GM12878 (cell line): ENCODE measurements around the gene MXRA7. TPM values are rescaled to one million over a fixed set of nuclear protein-coding genes. Genes with fewer than 3 reads are reported as not detected.

ENCODE experiments used
- ATAC-seq: fragments of 200-7000 bp; cut with Tn5 transposase; 3 replicates; pipeline ENCODE4 v1.9.1; 2020; ENCODE audit warnings: mild to moderate bottlenecking, moderate library complexity
- BruUV-seq: library from RNA; stranded (reverse); fragments of 400-500 nt; replicated peaks from 2 replicates; lab custom pipeline; 2021; lab: Mats Ljungman, UMichigan
- CTCF ChIA-PET: fragments of 300-600 bp; sonication (Branson Sonifier 250); formaldehyde crosslinking; extraction: SDS; loops from one replicate; lab custom pipeline; 2021; ENCODE audit warnings: inconsistent platforms; lab: Yijun Ruan, JAX
- POLR2A ChIA-PET: fragments of 350-600 bp; formaldehyde crosslinking; extraction: SDS; loops from one replicate; lab custom pipeline; 2021; ENCODE audit warnings: inconsistent platforms; lab: Charles Lee
- RAD21 ChIA-PET: fragments of 300-600 bp; sonication (Branson Sonifier 250); formaldehyde crosslinking; loops from one replicate; lab custom pipeline; 2023; ENCODE audit warnings: antibody characterized with exemption; ENCODE audit not compliant: unreplicated experiment; lab: Charles Lee
- SMC1A ChIA-PET: fragments of 300-600 bp; sonication (Branson Sonifier 250); formaldehyde crosslinking; loops from one replicate; lab custom pipeline; 2023; ENCODE audit not compliant: unreplicated experiment, uncharacterized antibody; lab: Charles Lee
- DNase-seq: peaks from one replicate; pipeline ENCODE4 v3.0.0-alpha.2; 2011; ENCODE audit warnings: low read depth, low spot score
- FAIRE-seq: peaks from 3 replicates; lab custom pipeline; 2011; peaks lifted over from hg19 to GRCh38; lab: Jason Lieb, UNC
- H2AFZ ChIP-seq: 2 replicates; pipeline ENCODE4 v1.6.0; 2011; ENCODE audit warnings: low read depth, low read length, control low read depth; ENCODE audit not compliant: control insufficient read depth
- H3K27ac ChIP-seq: 2 replicates; pipeline ENCODE4 v1.5.1; 2011; ENCODE audit warnings: control low read depth; ENCODE audit not compliant: control insufficient read depth, insufficient read depth
- H3K27me3 ChIP-seq, 2 experiments: replicated peaks in 1 of 2; 2 replicates each; pipeline versions ENCODE4 v1.6.0 to v1.6.1; 2011; ENCODE audit warnings: low read length in 1 of 2; ENCODE audit not compliant: control insufficient read depth in 2 of 2, insufficient read depth in 2 of 2
- H3K36me3 ChIP-seq, 2 experiments: 2 replicates each; pipeline ENCODE4 v1.5.1; 2011; ENCODE audit warnings: low read length in 1 of 2; ENCODE audit not compliant: control insufficient read depth in 2 of 2, insufficient read depth in 2 of 2
- H3K4me1 ChIP-seq: 2 replicates; pipeline ENCODE4 v1.6.1; 2011; ENCODE audit warnings: mild to moderate bottlenecking, low read length, moderate library complexity, mixed read lengths; ENCODE audit not compliant: control insufficient read depth, insufficient read depth
- H3K4me2 ChIP-seq: 2 replicates; pipeline ENCODE4 v1.6.0; 2011; ENCODE audit warnings: control low read depth; ENCODE audit not compliant: control insufficient read depth, insufficient read depth
- H3K4me3 ChIP-seq: fragments of 200-600 bp; sonication (generic); 2 replicates; pipeline ENCODE4 v1.5.1; 2016
- H3K79me2 ChIP-seq: 2 replicates; pipeline ENCODE4 v1.6.0; 2011; ENCODE audit warnings: low read length; ENCODE audit not compliant: control insufficient read depth, insufficient read depth
- H3K9ac ChIP-seq: 2 replicates; pipeline ENCODE4 v1.8.0; 2011; ENCODE audit warnings: low read length, control low read depth, mixed read lengths; ENCODE audit not compliant: control insufficient read depth, insufficient read depth
- H3K9me3 ChIP-seq: replicated peaks from 3 replicates; pipeline ENCODE4 v1.5.1; 2011; ENCODE audit warnings: mild to moderate bottlenecking, low read length; ENCODE audit not compliant: control insufficient read depth, insufficient read depth
- H4K20me1 ChIP-seq: 2 replicates; pipeline ENCODE4 v1.6.0; 2011; ENCODE audit not compliant: control insufficient read depth, insufficient read depth
- ATF2 ChIP-seq: IDR thresholded peaks from 2 replicates; pipeline ENCODE4 v1.6.1; 2012; ENCODE audit warnings: low read length, inconsistent platforms
- BHLHE40 ChIP-seq, 2 experiments: fragments of 450-650 bp in 1 of 2; IDR thresholded peaks; 2 replicates each; pipeline ENCODE4 v1.6.1; 2011 to 2017; ENCODE audit warnings: low read depth in 2 of 2, borderline replicate concordance in 1 of 2, improper control_type of control experiment in 1 of 2, low read length in 1 of 2, mild to moderate bottlenecking in 1 of 2
- CBX3 ChIP-seq: fragments of 200-600 bp; sonication (generic); IDR thresholded peaks from 2 replicates; pipeline ENCODE4 v1.6.1; 2016; ENCODE audit warnings: low read depth, borderline replicate concordance
- CBX5 ChIP-seq: sonication (generic); IDR thresholded peaks from 2 replicates; pipeline ENCODE4 v1.6.1; 2016; ENCODE audit warnings: low read depth, moderate library complexity, mild to moderate bottlenecking, inconsistent platforms
- CHD2 ChIP-seq: IDR thresholded peaks from 2 replicates; pipeline ENCODE4 v1.6.1; 2011; ENCODE audit warnings: low read depth, low read length, improper control_type of control experiment, borderline replicate concordance
- CREM ChIP-seq: IDR thresholded peaks from 2 replicates; pipeline ENCODE4 v1.6.1; 2014; ENCODE audit warnings: antibody characterized with exemption, low read depth
- HDAC2 ChIP-seq: fragments of 200-600 bp; sonication (generic); IDR thresholded peaks from 2 replicates; pipeline ENCODE4 v1.6.1; 2017
- JUNB ChIP-seq: IDR thresholded peaks from 2 replicates; pipeline ENCODE4 v1.6.1; 2016; ENCODE audit warnings: antibody characterized with exemption, mild to moderate bottlenecking
- MEF2B ChIP-seq: fragments of 450-650 bp; IDR thresholded peaks from 2 replicates; pipeline ENCODE4 v1.6.1; 2018; ENCODE audit warnings: mild to moderate bottlenecking, moderate library complexity; ENCODE audit not compliant: partially characterized antibody, poor library complexity, severe bottlenecking
- MLLT1 ChIP-seq: fragments of 450-650 bp; IDR thresholded peaks from 2 replicates; pipeline ENCODE4 v1.6.1; 2016; ENCODE audit warnings: mild to moderate bottlenecking
- RBBP5 ChIP-seq: fragments of 200-600 bp; sonication (generic); conservative IDR thresholded peaks from 2 replicates; pipeline ENCODE4 v1.6.1; 2016
- RUNX3 ChIP-seq: IDR thresholded peaks from 2 replicates; pipeline ENCODE4 v1.6.1; 2012; ENCODE audit warnings: low read length, inconsistent platforms
- SP1 ChIP-seq: IDR thresholded peaks from one replicate; pipeline ENCODE4 v1.6.1; 2011; ENCODE audit warnings: low read depth, low read length
- STAT1 ChIP-seq: fragments of 450-650 bp; conservative IDR thresholded peaks from 2 replicates; pipeline ENCODE4 v1.6.1; 2014; ENCODE audit warnings: antibody characterized with exemption, mild to moderate bottlenecking
- ZBED1 ChIP-seq: IDR thresholded peaks from 2 replicates; pipeline ENCODE4 v1.6.1; 2016; ENCODE audit warnings: borderline replicate concordance
- WGBS: methylation state at CpG from one replicate; pipeline ENCODE4 v1.1.6; 2016; ENCODE audit warnings: low lambda C conversion rate; ENCODE audit not compliant: insufficient replicate concordance, insufficient coverage; ENCODE audit errors: missing lambda C conversion rate; 5-methylcytosine and 5-hydroxymethylcytosine counted together
- in situ Hi-C: fragments of 300-500 bp; cut with MboI; formaldehyde crosslinking; loops from 9 replicates; pipeline ENCODE4 v1.14.3; 2018; ENCODE audit warnings: mixed read lengths
- intact Hi-C: fragments of 100-400 bp; cut with micrococcal nuclease; formaldehyde crosslinking; loops from one replicate; pipeline ENCODE4 v1.14.2; 2022; ENCODE audit not compliant: unreplicated experiment
- polyA plus RNA-seq, 11 experiments: library from polyadenylated mRNA; depleted of rRNA in 4 of 11; unstranded in 6 of 11; stranded (reverse) in 5 of 11; fragments of >200 nt; fragmentation: Nextera tagmentation in 4 of 11; fragmentation: Illumina TruSeq in 1 of 11; extraction: Ambion mirVana in 4 of 11; extraction: Trizol in 1 of 11; gene quantifications; 1 replicate in 1 of 11; 2 replicates in 10 of 11; pipeline versions ENCODE4 v1.2.1 to v1.2.3, GENCODE V29; 2011 to 2016; ENCODE audit warnings: inconsistent platforms in 2 of 11, missing spikeins in 2 of 11, low read depth in 1 of 11
- total RNA-seq, 4 experiments: library from RNA; depleted of rRNA in 3 of 4; stranded (reverse); fragments of >200 nt in 3 of 4; fragmentation: Illumina TruSeq in 1 of 4; extraction: Trizol in 1 of 4; gene quantifications; 2 replicates each; pipeline versions ENCODE4 v1.2.1 to v1.2.3, GENCODE V29; 2013 to 2021
- TF ChIP-seq, protein P1 (sequence below): fragments of 450-650 bp; formaldehyde crosslinking; IDR thresholded peaks from 2 replicates; pipeline ENCODE4 v1.4.0; 2020; ENCODE audit warnings: mild to moderate bottlenecking, moderate library complexity
- TF ChIP-seq, protein P2 (sequence below): IDR thresholded peaks from 2 replicates; pipeline ENCODE4 v1.6.1; 2011; ENCODE audit warnings: mild to moderate bottlenecking, low read depth, low read length, moderate library complexity; ENCODE audit not compliant: insufficient replicate concordance

The MXRA7 gene
- total and polyA plus RNA-seq, 10 of the 15 experiments (the other 5 are each of a cell fraction or from before 2014, with no cell fraction given): 0.03 to 2.0 (median 0.33) TPM

DNA sequence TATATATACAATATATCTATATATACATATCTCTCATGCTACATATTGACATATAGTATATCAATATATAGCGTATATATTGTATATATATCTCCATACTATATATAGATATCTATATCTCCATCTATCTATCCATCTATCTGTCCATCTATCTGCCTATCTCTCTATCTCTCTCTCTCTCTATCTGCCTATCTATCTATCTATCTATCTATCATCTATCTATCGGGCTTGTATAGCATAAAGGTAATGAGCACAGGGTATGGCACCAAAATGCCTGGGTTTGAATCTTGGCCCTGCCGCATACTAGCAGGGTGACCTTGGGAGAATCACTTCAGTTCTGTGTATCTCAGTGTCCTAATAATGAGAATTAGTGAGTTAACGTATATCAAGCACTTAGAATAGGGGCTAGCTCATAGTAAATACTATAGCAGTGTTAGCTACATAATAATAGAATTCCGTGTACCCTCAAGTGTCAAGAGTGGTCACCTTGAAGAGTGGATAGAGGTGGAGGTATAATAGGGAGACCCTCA is 68.7 kb downstream of the MXRA7 start:
- no peaks in the 10 kb centered on the region for H3K79me2 ChIP-seq
- WGBS: 57% methylated on average over 5 of the region's 5 CpGs
- BruUV-seq: no TSS peak
- no peak overlapping the region for H3K4me2 ChIP-seq
- ATAC-seq (no peak), FAIRE-seq (no peak), DNase-seq (no peak)
- intact Hi-C loops: no loop called here
- peaks cover 0 to 1% of the 10 kb centered on the region in 2 experiments; a peak in 2 of 4 replicates for H3K27me3 ChIP-seq
- no peaks in the 10 kb centered on the region for H3K36me3 ChIP-seq
- no peaks in the 10 kb centered on the region for H3K4me1 ChIP-seq
- in situ Hi-C loops: no loop called here
- H3K4me3 ChIP-seq: no peak overlapping the region
- no peaks in the 10 kb centered on the region; the same call in 1 of the 3 replicates for H3K9me3 ChIP-seq
- no peaks in the 10 kb centered on the region for H4K20me1 ChIP-seq
- TF ChIP-seq BHLHE40 (IDR thresholded peaks at IDR 0.05; ENCODE audit: borderline replicate concordance in 1 of 2, low read depth in 2 of 2, low read length in 1 of 2): no peak
- no peak for TF ChIP-seq RUNX3
- no peak for TF ChIP-seq JUNB
- TF ChIP-seq STAT1: no peak
- no peak for TF ChIP-seq HDAC2
- TF ChIP-seq SP1: no peak
- no peak for TF ChIP-seq CREM
- TF ChIP-seq ATF2: no peak
- no peak for TF ChIP-seq CBX5
- TF ChIP-seq, protein P1, sequence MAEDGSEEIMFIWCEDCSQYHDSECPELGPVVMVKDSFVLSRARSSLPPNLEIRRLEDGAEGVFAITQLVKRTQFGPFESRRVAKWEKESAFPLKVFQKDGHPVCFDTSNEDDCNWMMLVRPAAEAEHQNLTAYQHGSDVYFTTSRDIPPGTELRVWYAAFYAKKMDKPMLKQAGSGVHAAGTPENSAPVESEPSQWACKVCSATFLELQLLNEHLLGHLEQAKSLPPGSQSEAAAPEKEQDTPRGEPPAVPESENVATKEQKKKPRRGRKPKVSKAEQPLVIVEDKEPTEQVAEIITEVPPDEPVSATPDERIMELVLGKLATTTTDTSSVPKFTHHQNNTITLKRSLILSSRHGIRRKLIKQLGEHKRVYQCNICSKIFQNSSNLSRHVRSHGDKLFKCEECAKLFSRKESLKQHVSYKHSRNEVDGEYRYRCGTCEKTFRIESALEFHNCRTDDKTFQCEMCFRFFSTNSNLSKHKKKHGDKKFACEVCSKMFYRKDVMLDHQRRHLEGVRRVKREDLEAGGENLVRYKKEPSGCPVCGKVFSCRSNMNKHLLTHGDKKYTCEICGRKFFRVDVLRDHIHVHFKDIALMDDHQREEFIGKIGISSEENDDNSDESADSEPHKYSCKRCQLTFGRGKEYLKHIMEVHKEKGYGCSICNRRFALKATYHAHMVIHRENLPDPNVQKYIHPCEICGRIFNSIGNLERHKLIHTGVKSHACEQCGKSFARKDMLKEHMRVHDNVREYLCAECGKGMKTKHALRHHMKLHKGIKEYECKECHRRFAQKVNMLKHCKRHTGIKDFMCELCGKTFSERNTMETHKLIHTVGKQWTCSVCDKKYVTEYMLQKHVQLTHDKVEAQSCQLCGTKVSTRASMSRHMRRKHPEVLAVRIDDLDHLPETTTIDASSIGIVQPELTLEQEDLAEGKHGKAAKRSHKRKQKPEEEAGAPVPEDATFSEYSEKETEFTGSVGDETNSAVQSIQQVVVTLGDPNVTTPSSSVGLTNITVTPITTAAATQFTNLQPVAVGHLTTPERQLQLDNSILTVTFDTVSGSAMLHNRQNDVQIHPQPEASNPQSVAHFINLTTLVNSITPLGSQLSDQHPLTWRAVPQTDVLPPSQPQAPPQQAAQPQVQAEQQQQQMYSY (CRISPR knock-in tag): no peak
- no peak for TF ChIP-seq RBBP5
- no peak for TF ChIP-seq MLLT1
- no peak for TF ChIP-seq CBX3
- no peak for TF ChIP-seq MEF2B
- no peak for TF ChIP-seq CHD2
- TF ChIP-seq, protein P2, sequence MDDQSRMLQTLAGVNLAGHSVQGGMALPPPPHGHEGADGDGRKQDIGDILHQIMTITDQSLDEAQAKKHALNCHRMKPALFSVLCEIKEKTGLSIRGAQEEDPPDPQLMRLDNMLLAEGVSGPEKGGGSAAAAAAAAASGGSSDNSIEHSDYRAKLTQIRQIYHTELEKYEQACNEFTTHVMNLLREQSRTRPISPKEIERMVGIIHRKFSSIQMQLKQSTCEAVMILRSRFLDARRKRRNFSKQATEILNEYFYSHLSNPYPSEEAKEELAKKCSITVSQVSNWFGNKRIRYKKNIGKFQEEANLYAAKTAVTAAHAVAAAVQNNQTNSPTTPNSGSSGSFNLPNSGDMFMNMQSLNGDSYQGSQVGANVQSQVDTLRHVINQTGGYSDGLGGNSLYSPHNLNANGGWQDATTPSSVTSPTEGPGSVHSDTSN: no peak
- no peak for TF ChIP-seq ZBED1
- TF ChIP-seq, all 136 proteins: peak for 0
- H3K27ac ChIP-seq: no peak overlapping the region
- ChIA-PET POLR2A (no interaction called here), RAD21 (no interaction called here), CTCF (no interaction called here), SMC1A (interaction anchor here (1.0 kb wide), 1 partner anchor 9 kb away, joined by 3 read pairs; no protein-coding TSS in a partner anchor)
- no peak overlapping the region for H3K9ac ChIP-seq
- no peak overlapping the region for H2AFZ ChIP-seq
